Activated T-helper 1 cell treated with anti-CD3 and anti-CD28 coated beads, Interleukin-2, amount 50 U/mL, for 16 hours (primary cell): ENCODE measurements around the gene PRKD3.

Source experiments
- DNase-seq, 2 donors: peaks; one replicate each; pipeline ENCODE4 v3.0.0-alpha.2; 2020; ENCODE audit warnings: low read depth in 1 of 2, low spot score in 1 of 2

Gene PRKD3

GRCh38 chr2:37343537-37344434 lies 19.2 kb upstream of the PRKD3 start:
- DNase-seq = no peak

- DNase-seq = no peak
Measured at GRCh38 chr2:37342591-37343220, 18.1 kb upstream of the PRKD3 start.

GRCh38 chr2:37340637-37341036 lies 16.0 kb upstream of the PRKD3 start:
- DNase-seq = no peak

GRCh38 chr2:37338933-37339332 lies 14.3 kb upstream of the PRKD3 start:
- DNase-seq = no peak

GRCh38 chr2:37337620-37338280 lies 13.1 kb upstream of the PRKD3 start:
- DNase-seq = no peak

GRCh38 chr2:37335604-37336003 lies 11.0 kb upstream of the PRKD3 start:
- no peak for DNase-seq

- DNase-seq = no peak
Measured at GRCh38 chr2:37333256-37333655, 8.6 kb upstream of the PRKD3 start.

- no peak for DNase-seq
Measured at GRCh38 chr2:37332560-37332959, 7.9 kb upstream of the PRKD3 start.

GRCh38 chr2:37330681-37331080 lies 6.0 kb upstream of the PRKD3 start:
- DNase-seq = no peak

- DNase-seq = no peak
Measured at GRCh38 chr2:37326866-37327634, 2.4 kb upstream of the PRKD3 start.

- no peak for DNase-seq
Measured at GRCh38 chr2:37326285-37326684, 1.7 kb upstream of the PRKD3 start.

- no peak for DNase-seq
Measured at GRCh38 chr2:37325625-37326071, 1.0 kb upstream of the PRKD3 start.

GRCh38 chr2:37324536-37324785 lies 172 bp downstream of the PRKD3 start:
- DNase-seq = peak; percentile 49 to 62

GRCh38 chr2:37323781-37324535 lies 675 bp downstream of the PRKD3 start:
- peak in 1 of 2 donors; percentile 15 for DNase-seq

- DNase-seq = no peak
Measured at GRCh38 chr2:37323176-37323780, 1.4 kb downstream of the PRKD3 start.

- DNase-seq = no peak
Measured at GRCh38 chr2:37322368-37322767, 2.3 kb downstream of the PRKD3 start.

GRCh38 chr2:37321029-37321682 lies 3.5 kb downstream of the PRKD3 start:
- no peak for DNase-seq

GRCh38 chr2:37319754-37320609 lies 4.7 kb downstream of the PRKD3 start:
- no peak for DNase-seq

GRCh38 chr2:37318401-37318800 lies 6.2 kb downstream of the PRKD3 start:
- no peak for DNase-seq
